HG03565 (cell line): ENCODE measurements around the gene ZNF766.
"Not testable (repeated sequence)": the region's sequence is repeated elsewhere in the genome, so short reads cannot be mapped to it uniquely, and the experiment has no call there.

Experiments
- ATAC-seq: cut with Tn5 transposase; IDR thresholded peaks from one replicate; pipeline ENCODE4 v1.9.1; 2021; ENCODE audit warnings: mild to moderate bottlenecking, moderate library complexity; ENCODE audit not compliant: unreplicated experiment

The ZNF766 gene

DNA sequence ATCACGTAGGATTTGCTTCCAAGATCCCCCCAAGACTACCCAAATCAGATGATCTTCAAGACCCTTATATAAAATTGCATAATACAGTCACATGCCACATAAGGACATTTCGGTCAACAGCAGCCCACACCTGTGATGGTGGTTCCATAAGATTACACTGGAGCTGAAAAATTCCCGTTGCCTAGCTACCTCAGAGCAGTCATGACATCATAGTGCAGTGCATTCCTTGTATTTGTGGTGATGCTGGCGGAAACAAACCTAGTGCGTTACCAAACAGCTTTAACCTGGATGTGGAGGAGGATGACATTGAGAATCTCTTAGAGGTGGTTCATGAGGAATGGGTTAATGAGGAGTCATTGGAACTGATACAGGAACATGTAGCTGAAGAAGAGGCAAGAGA is 4.8 kb downstream of the ZNF766 start:
- no peak for ATAC-seq

DNA sequence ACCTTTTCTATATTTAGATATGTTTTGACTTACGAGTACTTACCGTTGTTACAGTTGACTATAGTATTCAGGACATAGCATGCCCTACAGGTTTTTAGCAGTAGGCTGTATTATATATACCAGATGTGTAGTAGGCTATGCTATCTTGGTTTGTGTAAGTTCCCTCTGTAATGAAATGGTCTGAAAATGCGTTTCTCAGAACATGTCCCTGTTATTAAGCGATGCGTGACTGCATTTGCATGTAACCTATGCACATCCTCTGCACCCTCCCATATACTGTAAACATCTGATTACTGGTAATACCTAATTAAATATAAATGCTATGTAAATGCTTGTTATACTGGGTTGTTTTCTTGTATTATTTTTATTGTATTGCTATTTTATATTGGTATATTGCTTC is 6.6 kb downstream of the ZNF766 start:
- no peak for ATAC-seq

DNA sequence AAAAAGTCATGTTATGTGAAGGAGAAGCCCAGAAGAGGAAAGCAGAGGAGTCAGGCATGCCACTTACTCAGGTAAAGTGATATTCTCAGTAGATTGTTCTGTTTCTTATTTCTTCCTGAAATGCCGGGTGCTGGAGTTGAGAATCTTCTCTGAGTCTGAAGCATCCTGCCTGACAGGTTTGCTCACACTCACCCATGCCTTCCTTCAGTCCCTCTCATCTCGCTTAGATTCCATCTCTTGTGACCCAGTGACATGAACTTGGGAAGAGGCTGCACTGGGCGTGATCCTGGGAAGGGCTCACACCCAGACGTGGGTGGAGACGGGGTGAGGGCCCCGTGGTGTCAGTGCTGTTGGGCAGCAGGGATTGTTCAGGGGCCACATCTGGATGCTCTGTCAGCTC is 8.1 kb downstream of the ZNF766 start:
- no peak for ATAC-seq

DNA sequence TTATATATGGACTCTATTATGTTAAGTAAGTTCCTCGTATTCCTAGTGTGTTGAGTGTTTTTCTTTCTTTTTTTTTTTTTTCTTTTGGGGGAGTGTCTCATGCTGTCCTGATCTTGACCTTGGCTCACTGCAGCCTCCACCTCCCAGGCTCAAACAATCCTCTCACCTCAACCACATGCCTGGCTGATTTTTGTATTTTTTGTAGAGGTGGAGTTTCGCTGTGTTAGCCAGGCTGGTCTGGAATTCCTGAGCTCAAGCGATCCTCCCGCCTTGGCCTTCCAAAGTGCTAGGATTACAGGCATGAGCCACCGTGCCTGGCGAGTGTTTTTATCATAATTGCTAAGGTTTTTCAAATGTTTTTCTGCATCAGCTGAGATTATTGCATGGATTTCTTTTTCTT is 16.9 kb downstream of the ZNF766 start:
- ATAC-seq = no peak

DNA sequence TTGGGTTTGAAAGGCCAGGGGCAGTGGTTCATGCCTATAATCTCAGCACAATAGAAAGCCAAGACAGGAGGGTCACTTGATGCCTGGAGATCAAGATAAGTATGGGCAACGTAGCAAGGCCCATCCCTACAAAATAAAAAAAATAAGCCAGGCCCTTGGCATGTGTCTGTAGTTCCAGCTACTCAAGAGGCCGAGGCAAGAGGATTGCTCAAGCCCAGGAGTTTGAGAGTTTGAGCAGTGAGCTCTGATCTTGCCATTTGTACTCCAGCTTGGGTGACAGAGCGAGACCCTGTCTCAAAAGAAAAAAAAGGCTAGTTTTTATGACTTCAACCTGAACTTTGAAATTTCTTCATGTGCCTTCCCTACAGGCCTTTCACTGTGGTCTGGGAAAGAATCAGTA is 22.4 kb downstream of the ZNF766 start:
- no peak for ATAC-seq

DNA sequence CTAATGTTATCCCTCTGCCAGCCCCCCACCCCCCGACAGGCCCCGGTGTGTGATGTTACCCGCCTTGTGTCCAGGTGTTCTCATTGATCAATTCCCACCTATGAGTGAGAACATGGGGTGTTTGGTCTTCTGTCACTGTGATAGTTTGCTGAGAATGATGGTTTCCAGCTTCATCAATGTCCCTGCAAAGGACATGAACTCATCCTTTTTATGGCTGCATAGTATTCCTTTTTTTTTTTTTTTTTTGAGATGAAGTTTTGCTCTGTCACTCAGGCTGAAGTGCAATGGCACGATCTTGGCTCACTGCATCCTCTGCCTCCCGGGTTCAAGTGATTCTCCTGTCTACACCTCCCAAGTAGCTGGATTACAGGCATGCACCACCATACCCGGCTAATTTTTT is 23.6 kb downstream of the ZNF766 start:
- not testable (repeated sequence) for ATAC-seq

DNA sequence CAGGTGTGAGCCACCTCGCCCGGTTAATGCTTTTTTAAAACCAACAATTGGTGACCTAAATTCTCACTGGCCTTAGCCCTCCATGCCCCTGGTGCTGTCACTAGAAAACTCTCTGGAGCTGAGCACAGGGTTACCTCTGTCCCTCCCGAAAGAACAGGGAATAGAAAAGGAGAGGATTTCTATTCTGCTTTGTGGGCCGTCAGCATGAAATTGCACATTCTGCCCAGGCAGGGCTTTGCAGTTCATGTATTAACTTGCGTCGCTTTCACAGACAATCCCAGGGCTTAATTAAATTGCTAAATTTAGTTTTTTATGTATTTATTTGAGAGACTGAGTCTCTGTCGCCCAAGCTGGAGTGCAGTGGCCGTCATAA is 27.0 kb downstream of the ZNF766 start:
- no peak for ATAC-seq

DNA sequence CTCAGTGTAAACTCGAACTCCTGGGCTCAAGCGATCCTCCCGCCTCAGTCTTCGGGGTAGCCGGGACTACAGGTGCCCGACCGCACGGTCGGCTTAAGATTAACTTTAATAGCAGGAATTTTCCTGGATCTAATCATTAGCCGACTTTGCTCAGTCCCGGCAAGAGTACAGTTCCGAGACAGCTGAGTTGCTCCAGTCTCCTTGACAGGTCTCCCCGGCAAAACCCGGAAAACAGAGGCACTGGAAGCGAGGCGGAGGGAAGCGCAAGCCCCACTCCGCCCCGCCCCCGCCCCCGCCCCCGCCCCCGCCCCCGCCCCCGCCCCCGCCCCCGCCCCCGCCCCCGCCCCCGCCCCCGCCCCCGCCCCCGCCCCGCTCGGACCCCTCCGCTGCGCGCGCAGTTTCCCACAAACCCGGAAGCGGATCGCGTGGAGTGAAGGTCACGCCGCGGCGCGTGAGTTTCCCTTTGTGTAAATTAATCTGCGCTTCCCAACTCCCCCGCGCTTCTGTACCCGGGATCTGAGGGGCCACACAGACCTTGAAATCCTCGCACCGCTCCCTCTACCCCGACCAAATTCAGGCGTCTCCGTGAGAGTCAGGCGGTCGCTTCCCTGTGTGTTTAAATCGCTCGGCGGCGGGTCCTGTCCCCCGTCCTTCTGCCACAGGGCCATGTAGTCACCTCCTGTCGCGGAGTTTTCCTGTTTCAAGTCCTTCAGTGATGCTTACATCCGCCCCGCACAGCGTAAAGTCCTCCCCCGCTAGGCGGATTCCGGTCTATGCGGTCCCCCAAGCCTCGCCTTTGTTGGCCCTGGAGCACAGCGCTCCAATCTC is 27.6 kb downstream of the ZNF766 start, which contains the start of gene ZNF480:
TSS of gene ZNF480 (plus strand) at position 397 of the 828 bp plus-strand sequence. CDS start 3,244 bp downstream, outside the sequence.
- peak; percentile 55 for ATAC-seq

DNA sequence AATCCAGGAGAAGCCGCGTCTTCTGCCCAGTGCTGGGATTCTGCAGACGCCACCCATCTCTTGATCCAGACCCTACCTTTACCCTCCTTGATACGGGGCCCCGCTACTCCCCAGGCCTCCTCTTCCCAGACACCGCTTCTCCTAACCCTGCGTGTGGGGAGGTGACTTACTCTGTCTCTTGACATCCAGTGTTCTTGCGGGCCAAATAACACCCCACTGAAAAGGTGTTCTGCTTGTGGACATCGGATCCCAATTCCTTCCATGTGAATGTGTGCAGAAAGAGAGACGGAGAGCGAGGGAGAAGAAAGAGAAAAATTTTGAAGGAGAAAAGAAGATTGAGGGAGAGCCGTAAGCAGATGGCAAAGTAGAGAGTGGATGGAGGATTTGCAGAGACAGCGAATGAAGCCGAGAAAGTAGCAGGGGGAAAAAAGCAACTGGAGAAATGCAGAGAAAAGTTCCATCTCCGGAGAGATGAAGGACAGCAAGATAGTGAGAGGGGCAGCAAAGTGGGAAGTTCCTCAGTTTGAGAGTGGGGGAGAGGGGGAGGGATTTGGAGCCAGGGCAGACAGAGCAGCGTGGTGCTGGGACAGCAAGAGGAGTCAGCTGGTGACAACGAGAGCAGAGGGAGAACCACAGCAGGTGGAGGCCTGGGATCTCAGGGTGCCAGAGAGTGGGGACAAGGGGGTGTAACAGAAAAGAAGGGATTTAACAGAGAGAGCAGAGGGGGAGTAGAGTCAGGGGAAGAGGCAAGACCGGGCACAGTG is 28.4 kb downstream of the ZNF766 start:
- ATAC-seq = no peak

DNA sequence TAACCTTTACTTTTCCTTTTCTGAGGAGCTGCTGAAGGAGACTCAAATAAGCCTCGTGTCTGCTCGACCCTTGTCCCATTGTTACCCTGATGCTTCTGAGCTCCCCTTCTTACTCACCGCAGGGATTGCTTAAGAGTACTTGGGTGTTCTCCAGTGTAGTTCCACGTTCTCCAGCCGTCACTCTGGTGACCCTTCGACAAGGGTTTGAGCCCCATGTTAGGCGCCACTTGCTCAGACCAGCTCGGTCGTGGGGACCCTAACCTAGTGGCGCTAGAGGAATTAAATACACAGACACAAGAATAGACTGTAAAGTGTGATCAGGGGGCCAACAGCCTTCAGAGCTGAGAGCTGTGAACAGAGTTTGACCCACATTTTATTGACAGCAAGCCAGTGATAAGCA is 37.9 kb downstream of the ZNF766 start:
- no peak for ATAC-seq

DNA sequence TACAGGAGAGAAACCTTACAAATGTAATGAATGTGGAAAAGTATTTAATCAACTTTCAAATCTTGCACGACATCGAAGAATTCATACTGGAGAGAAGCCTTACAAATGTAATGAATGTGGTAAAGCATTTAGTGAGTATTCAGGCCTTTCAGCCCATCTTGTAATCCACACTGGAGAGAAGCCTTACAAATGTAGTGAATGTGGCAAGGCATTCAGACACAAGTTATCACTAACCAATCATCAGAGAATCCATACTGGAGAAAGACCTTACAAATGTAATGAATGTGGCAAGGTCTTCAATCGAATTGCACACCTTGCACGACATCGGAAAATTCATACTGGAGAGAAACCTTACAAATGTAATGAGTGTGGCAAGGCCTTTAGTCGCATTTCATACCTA is 53.0 kb downstream of the ZNF766 start:
- no peak for ATAC-seq

DNA sequence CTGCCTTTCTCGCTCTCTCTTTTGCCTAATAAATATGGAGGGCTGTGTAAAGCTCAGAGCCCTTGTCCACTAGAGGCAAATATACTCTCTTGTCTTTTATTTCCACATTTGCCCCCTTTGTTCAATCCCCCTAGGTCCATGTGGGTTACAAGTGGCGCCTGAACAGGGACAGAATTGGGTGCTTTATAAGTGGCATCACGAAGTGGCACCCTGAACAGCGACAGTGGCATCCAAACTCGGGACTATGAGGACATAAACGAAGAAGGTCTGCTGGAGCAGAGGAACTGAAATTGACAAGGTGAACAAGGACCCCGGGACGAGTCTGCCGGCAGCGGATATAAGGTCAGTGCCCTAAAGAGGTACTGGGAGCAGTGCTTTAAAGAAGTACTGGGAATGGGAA is 62.4 kb downstream of the ZNF766 start:
- ATAC-seq = no peak

DNA sequence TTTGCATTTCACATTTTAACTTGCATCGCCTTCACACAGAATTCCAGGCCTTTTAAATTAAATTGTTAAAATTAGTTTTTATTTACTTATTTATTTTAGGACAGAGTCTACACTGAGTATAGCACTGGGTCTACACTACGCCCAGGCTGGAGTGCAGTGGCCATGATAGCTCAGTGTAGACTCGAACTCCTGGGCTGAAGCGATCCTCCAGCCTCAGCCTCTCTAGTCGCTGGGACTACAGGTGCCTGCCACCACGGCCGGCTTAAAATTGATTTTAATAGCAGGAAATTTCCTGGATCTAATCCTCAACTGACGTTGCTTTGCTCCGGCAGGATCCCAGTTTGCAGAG is 66.4 kb downstream of the ZNF766 start:
- ATAC-seq = no peak

DNA sequence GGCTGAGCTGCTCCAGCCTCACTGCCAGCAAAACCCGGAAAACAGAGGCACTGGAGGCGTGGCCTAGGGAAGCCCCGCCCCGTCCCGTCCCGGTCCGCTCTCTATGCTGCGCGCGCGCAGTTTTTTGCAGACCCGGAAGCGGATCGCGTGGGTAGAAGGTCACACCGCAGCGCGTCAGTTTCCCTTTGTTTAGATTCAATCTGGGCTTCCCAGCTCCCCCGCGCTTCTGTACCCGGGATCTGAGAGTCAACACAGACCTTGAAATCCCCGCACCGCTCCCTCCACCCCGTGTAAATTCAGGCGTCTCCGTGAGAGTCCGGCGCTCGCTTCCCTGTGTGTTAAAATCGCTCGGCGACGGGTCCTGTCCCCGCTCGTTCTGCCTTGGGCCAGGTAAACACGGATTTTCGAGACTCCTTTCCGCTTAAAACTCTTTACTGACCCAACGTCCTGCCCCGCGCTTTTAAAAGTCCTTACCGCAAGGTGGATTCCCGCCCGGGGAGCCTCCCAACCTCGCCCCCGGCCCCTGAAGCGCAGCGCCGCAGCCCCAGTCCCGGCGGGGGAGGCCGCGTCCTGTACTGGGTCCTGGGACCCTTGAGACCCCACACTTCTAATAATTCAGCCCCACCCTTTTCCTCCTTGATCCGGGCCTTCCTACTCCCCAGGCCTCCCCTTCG is 66.9 kb downstream of the ZNF766 start, which contains the start of gene ZNF610:
TSS of gene ZNF610 (plus strand) at position 127 of the 674 bp plus-strand sequence. CDS start 12,930 bp downstream, outside the sequence.
- peak; percentile 48 for ATAC-seq

DNA sequence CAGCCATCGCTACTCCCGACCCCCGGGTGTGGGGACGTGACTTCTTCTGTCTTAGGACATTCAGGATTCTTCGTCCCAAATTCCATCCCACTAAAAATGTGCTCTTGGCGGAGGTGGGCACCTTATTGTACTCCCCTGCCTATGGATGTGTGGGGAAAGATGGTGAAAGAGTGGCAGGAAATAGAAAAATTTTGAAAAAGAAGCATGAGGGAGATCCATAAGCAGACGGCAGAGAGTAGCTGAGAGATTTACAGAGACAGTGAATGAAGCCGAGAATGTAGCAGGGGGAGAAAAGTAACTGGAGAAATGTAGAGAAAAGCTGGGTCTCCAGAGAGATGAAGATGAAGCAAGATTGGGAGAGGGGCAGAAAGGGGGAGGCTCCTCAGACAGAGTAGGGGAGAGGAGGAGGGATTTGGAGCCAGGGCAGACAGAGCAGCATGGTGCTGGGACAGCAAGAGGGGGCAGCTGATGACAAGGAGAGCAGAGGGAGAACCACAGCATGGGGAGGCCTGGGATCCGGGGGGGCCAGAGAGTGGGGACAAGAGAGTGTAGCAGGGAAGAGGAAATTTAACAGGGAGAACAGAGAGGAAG is 67.5 kb downstream of the ZNF766 start:
- no peak for ATAC-seq

DNA sequence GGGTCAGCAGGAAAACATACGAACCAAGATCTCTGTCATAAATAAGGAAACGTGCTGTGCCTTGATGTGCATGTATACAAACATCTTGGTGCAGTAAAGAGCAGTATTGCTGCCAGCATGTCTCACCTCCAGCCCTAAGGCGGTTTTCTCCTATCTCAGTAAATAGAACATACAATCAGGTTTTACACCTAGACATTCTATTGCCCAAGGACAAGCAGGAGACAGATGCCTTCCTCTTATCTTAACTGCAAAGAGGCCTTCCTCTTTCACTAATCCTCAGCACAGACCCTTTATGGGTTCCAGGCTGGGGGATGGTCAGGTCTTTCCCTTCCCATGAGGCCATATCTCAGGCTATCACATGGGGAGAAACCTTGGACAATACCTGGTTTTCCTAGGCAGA is 69.6 kb downstream of the ZNF766 start:
- not testable (repeated sequence) for ATAC-seq

DNA sequence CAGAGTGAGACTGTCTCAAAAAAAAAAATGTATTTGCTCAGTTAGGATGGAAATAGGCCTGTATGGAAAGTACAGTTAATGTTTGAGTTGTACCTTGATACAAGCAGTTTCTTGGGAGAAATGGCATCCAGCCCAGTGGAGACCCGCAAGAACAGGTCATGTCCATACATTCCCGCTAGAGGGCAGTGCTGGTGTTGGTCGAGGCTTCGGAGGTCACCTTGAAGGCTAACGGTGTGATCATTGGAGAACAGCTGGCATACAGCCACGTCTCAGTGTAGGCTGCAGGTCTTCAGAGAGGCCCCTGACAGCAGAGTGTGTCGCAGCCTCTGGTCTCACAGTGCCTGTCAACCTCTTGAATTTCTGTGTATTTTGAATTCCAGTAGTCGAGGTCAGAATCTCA is 74.2 kb downstream of the ZNF766 start:
- no peak for ATAC-seq

DNA sequence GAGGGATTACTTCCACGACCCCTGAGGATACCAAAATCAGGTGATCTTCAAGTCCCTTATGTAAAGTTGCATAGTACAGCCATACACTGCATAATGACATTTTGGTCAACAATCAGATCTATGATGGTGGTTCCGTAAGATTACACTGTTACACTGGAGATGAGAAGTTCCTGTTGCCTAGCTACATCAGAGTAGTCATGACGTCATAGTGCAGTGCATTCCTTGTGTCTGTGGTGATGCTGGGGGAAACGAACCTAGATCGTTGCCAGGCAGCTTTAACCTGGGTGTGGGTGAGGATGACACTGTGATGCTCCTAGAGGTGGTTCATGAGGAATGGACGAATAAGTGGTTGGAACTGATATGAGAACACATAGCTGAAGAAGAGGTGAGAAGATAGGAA is 75.8 kb downstream of the ZNF766 start:
- ATAC-seq = no peak
